ENCODE measurements around the gene KLHL35. TPM values are rescaled to one million over a fixed set of nuclear protein-coding genes. Genes with fewer than 3 reads are reported as not detected.

KLHL35 gene
- total RNA-seq, 1 donor from 2014 or later: 12.5 TPM

GRCh38 chr11:75449776-75450175 is 16.8 kb upstream of the KLHL35 start:
- H3K4me1 Mint-ChIP-seq (ENCODE audit: low read depth): peaks cover 9% of the 10 kb centered on the region
- no peaks in the 10 kb centered on the region for H3K9me3 Mint-ChIP-seq (ENCODE audit: low read depth)
- H3K36me3 Mint-ChIP-seq (ENCODE audit: low read depth): peaks cover 3% of the 10 kb centered on the region
- DNase-seq (ENCODE audit: low spot score): no peak
- no peak for TF ChIP-seq CTCF (IDR thresholded peaks at IDR 0.05)
- H3K27me3 Mint-ChIP-seq (ENCODE audit: low read depth): peaks cover 2% of the 10 kb centered on the region
- H3K27ac Mint-ChIP-seq (ENCODE audit: unreplicated experiment): no peak overlapping the region
- no peak overlapping the region for H3K4me3 Mint-ChIP-seq (ENCODE audit: unreplicated experiment)

GRCh38 chr11:75449271-75449670 is 16.3 kb upstream of the KLHL35 start:
- no peak for TF ChIP-seq CTCF (IDR thresholded peaks at IDR 0.05)
- H3K9me3 Mint-ChIP-seq (ENCODE audit: low read depth): no peaks in the 10 kb centered on the region
- peaks cover 5% of the 10 kb centered on the region for H3K4me1 Mint-ChIP-seq (ENCODE audit: low read depth)
- H3K4me3 Mint-ChIP-seq (ENCODE audit: unreplicated experiment): no peak overlapping the region
- DNase-seq (ENCODE audit: low spot score): no peak
- no peak overlapping the region for H3K27ac Mint-ChIP-seq (ENCODE audit: unreplicated experiment)
- H3K36me3 Mint-ChIP-seq (ENCODE audit: low read depth): peaks cover 4% of the 10 kb centered on the region
- H3K27me3 Mint-ChIP-seq (ENCODE audit: low read depth): peaks cover 2% of the 10 kb centered on the region

- Mint-ChIP-seq H3K27me3 (ENCODE audit: low read depth) (peaks cover 2% of the 10 kb centered on the region), H3K4me1 (ENCODE audit: low read depth) (no peaks in the 10 kb centered on the region), H3K9me3 (ENCODE audit: low read depth) (no peaks in the 10 kb centered on the region), H3K4me3 (ENCODE audit: unreplicated experiment) (no peak overlapping the region), H3K36me3 (ENCODE audit: low read depth) (peaks cover 5% of the 10 kb centered on the region), H3K27ac (ENCODE audit: unreplicated experiment) (no peak overlapping the region)
- no peak for TF ChIP-seq CTCF (IDR thresholded peaks at IDR 0.05)
- no peak for DNase-seq (ENCODE audit: low spot score)
Observed at GRCh38 chr11:75447415-75447814, 14.4 kb upstream of the KLHL35 start.

GRCh38 chr11:75445315-75445953 is 12.4 kb upstream of the KLHL35 start:
- H3K4me3 Mint-ChIP-seq (ENCODE audit: unreplicated experiment): no peak overlapping the region
- TF ChIP-seq CTCF (IDR thresholded peaks at IDR 0.05): peak; percentile 98
- no peak overlapping the region for H3K27ac Mint-ChIP-seq (ENCODE audit: unreplicated experiment)
- no peak for DNase-seq (ENCODE audit: low spot score)
- H3K9me3 Mint-ChIP-seq (ENCODE audit: low read depth): no peaks in the 10 kb centered on the region
- H3K27me3 Mint-ChIP-seq (ENCODE audit: low read depth): peaks cover 2% of the 10 kb centered on the region
- H3K4me1 Mint-ChIP-seq (ENCODE audit: low read depth): no peaks in the 10 kb centered on the region
- peaks cover 3% of the 10 kb centered on the region for H3K36me3 Mint-ChIP-seq (ENCODE audit: low read depth)

GRCh38 chr11:75443043-75443442 is 10.0 kb upstream of the KLHL35 start:
- Mint-ChIP-seq H3K4me3 (ENCODE audit: unreplicated experiment) (no peak overlapping the region), H3K27me3 (ENCODE audit: low read depth) (peaks cover 2% of the 10 kb centered on the region), H3K27ac (ENCODE audit: unreplicated experiment) (no peak overlapping the region), H3K9me3 (ENCODE audit: low read depth) (no peaks in the 10 kb centered on the region), H3K36me3 (ENCODE audit: low read depth) (peaks cover 3% of the 10 kb centered on the region), H3K4me1 (ENCODE audit: low read depth) (no peaks in the 10 kb centered on the region)
- DNase-seq (ENCODE audit: low spot score): no peak
- no peak for TF ChIP-seq CTCF (IDR thresholded peaks at IDR 0.05)
